ENCODE data around the gene NR1D2.
"Not testable (repeated sequence)": the region's sequence is repeated elsewhere in the genome, so short reads cannot be mapped to it uniquely, and the experiment has no call there.

The NR1D2 gene

GRCh38 chr3:23944861-23945662 is at the start of gene NR1D2:
Gene NR1D2 (plus strand): TSS chr3:23945286. CDS start chr3:23945579, 293 bp downstream.
- peak; percentile 39 for DNase-seq

DNA sequence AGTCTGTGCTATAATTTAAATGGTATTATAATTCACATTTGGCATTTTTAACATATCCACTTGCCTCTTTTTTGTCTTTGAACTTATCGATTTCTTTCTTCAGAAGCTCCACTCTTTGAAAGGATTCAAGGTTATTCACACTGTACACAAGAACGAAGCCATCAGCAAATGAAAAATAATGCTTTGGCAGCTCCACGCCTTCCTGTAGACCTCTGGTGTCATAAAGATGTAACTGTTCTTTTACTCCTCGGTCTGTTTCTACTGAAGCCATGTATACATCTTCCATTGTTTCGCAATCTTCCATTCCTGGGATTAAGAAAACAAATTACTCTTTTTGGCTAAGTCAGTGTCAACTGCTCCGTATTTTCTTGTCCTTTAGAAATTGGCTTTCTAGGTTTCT is 44.3 kb upstream of the NR1D2 start:
- DNase-seq, result no peak

DNA sequence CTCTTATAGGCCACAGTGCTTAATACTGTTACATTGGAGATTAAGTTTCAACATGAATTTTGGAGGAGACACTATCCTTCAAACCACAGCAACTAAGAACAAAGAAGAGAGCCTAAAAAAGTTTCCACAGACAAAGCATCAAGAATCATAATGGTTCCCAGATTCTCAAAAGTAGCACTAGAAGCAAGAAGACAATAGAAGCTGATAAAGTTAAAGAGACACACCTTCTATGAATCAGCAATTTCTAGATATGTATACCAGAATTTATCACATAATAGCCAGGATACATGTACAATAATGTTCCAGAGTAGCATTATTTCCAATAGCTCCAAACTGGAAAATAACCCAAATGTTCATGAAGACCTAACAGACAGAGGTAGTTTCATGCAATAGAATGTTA is 40.5 kb upstream of the NR1D2 start:
- no peak for DNase-seq

DNA sequence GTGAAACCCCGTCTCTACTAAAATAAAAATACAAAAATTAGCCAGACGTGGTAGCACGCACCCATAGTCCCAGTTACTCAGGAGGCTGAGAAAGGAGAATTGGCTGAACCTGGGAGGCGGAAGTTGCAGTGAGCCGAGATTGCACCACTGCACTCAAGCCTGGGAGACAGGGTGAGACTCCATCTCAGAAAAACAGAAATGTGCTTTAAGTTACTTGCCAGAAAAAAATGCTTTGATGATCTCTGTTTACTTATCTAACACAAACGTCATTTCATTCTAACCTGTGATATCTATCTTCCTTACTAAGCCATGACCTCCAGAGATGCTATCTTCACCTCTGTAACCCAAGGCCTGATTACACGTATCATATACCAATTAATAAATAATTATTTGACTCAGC is 35.7 kb upstream of the NR1D2 start:
- DNase-seq, result no peak

- DNase-seq, result no peak
Measured at GRCh38 chr3:23911397-23911796, 33.7 kb upstream of the NR1D2 start.

DNA sequence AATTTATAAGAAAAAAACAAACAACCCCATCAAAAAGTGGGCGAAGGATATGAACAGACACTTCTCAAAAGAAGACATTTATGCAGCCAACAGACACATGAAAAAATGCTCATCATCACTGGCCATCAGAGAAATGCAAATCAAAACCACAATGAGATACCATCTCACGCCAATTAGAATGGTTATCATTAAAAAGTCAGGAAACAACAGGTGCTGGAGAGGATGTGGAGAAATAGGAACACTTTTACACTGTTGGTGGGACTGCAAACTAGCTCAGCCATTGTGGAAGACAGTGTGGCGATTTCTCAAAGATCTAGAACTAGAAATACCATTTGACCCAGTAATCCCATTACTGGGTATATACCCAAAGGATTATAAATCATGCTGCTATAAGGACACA is 32.8 kb upstream of the NR1D2 start:
- DNase-seq, result not testable (repeated sequence)

- DNase-seq, result no peak
Measured at GRCh38 chr3:23913182-23913581, 31.9 kb upstream of the NR1D2 start.

DNA sequence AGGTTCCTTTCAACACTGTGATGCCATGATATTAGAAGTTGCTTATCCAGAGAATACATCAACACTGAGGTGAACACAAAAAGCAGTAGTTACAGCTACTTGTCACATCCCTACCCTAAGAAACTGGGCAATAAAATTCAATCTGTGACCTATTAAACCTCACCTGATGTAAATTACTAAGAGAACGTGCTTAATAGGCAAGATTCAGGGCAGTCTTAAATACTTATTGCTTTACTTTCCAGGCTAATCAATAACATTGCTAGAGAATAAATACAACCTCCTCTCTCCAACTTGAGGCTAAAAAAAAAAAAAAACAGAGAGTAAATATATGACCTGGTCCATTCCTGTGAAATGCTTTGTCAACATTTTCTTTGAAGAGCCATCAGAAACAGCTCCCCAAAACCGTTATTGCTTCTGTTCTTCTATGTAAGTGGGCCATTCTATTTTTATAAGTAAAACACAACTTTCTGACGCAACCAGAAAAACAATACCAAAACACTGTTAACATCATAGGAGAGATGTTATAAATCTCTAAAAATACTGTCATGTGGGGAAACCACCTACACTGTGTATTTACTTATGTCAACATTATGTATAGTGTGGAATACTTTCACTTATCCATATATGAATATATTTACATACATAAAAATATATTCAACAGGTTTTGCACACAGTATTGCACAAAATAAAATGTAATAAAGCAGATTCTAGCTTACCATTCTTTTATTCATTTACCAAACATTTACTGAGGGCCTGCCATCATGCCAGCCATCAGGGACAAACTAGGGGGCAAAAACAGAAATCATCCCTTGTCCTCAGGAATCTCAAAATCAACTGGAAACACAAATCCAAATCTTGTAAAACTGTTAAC is 31.0 kb upstream of the NR1D2 start:
- DNase-seq, result no peak

DNA sequence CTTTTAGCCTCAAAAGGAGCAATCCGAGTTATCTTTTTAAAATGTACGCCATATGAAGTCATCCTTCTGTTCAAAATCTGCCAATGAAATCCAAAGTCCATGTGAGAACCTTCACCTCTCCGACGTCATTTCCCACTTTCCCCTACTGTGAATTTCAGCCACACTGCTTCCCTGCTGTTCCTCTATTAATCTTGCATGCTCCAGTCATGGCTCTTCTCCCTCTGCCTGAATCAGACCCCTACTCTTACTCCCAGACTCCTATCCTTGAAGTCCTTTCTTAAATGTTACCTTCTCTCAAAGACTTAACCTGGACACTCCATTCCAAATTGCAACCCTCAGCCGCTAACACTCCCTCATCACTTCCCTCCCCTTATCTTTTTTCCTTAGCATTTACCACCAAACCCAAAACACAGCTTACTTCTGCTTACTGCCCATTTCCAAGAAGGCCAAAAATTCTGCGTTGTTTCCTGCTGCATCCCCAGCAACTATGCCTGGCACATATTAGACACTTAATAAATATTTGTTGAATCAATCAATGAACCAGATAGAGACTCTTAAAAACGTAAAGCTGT is 29.5 kb upstream of the NR1D2 start:
- no peak for DNase-seq

DNA sequence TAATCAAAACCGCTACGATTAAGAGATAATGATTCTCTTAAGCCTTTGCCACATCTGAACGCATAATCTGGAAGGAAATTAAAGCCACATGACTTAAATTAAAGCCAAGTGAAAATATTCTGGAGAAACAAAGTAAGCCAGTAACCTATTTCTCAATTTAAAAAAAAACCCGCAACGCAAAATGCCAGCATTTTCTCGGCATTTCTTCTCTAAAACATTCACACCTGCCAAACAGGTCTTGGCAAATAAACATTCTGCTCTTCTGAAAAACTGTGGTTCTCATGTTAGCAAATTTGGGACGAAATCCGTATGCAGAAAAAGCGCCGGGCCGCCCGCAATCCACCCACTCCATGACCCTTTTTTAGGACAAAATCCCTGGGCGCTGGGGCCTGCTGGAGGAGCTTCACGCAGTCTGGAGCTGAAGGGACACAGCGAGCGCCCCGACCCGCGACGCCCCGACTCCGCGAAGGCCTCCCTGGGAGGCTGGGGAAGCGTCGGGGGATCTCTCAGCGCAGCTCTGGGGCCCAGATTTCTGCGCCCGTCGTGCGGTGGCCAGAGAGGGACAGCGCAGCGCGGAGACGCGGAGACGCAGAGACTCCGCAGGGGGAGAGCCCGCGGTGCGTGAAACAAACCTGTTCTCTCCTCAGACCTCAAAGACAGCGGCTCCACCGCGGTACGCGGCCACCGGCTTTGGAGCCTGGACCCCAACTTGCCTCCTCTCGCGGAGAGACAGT is 28.8 kb upstream of the NR1D2 start:
- DNase-seq, result no peak

GRCh38 chr3:23916886-23917678 is 28.0 kb upstream of the NR1D2 start, which contains the start of the genes NKIRAS1 and RPL15:
Gene NKIRAS1 (minus strand): TSS chr3:23916990. CDS start chr3:23910904, 6,086 bp downstream.
Gene RPL15 (plus strand): TSS chr3:23917132. CDS start chr3:23917860, 728 bp downstream.
- DNase-seq, result peak; percentile 91

- DNase-seq, result not testable (repeated sequence)
Measured at GRCh38 chr3:23917679-23918303, 27.3 kb upstream of the NR1D2 start.

DNA sequence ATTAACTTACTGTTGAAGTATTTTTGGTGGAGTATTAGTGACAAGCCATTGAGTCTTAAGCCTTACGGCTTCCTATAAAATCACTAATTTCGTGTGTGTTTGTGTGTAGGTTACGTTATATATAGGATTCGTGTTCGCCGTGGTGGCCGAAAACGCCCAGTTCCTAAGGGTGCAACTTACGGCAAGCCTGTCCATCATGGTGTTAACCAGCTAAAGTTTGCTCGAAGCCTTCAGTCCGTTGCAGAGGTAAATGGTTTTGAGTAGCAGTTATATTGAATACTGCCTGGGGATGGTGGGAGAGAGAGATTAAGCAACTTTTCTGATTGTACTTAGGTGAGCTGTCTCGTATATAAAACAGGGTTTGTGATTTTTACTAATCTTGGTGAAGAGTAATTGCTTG is 26.8 kb upstream of the NR1D2 start:
- DNase-seq, result not testable (repeated sequence)

GRCh38 chr3:23919628-23920027 is 25.5 kb upstream of the NR1D2 start:
- no peak for DNase-seq

GRCh38 chr3:23920151-23920655 is 24.9 kb upstream of the NR1D2 start:
- DNase-seq, result no peak

GRCh38 chr3:23921052-23921511 is 24.0 kb upstream of the NR1D2 start:
- no peak for DNase-seq

GRCh38 chr3:23923786-23924185 is 21.3 kb upstream of the NR1D2 start:
- DNase-seq, result no peak

DNA sequence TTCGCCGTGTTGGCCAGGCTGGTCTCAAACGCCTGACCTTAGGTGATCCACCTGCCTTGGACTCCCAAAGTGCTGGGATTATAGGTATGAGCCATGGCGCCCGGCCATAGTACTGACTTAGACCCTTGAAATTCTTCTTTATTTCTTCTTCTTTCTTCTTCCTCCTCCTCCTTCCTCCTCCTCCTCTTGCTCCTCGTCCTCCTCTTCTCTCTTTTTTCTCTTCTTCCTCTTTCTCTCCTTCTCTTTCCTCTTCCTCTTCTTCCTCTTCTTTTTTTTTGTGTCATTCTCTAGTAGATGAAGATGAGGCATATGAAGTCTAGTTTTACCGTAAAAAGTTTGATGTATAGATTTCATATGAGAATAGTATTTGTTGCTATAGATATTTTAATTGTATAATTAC is 18.8 kb upstream of the NR1D2 start:
- no peak for DNase-seq

DNA sequence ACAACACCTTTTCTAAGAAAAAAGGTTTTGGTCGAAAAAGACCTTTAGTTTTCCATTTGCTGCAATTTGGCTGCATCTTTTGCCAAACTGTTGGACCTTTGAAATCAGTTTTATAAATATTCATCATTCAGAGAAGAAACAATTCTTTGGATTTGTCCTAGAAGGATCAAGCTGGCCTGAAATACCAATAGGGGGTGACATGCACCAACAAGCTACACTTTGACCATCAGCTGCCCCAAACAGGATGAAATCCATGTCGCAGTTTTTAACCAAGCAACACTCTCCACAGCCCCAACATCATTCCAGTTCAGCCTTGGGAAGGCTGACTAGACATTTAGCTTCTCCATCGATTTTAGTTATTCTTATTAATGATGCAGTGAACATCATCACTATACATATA is 18.4 kb upstream of the NR1D2 start:
- DNase-seq, result no peak

- DNase-seq, result no peak
Measured at GRCh38 chr3:23928524-23928923, 16.6 kb upstream of the NR1D2 start.

DNA sequence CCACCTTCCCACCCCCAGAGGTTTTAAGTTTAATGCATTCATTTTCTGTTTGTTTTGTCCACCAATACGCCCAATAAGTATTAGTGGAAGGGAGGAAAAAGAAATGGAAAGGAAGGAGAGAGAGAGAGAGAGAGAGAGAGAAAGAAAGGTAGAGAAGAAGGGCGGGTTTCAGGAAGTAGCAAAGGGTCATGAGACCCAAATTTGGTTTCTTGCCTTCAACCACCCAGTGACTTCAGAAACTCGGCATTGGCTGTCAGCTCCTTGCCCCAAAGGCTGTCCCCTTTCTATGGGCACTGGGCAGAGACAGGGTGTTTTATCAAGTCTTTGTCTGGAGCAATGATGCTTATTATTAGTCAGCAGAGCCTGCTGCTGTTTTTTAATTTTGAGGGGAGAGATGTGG is 13.5 kb upstream of the NR1D2 start:
- no peak for DNase-seq
